SKM-1 (cell line): Measurements from ENCODE around the gene P2RY11.

ENCODE experiments used
- DNase-seq: peaks from one replicate; lab custom pipeline; 2025; ENCODE audit not compliant: unreplicated experiment; lab: John Stamatoyannopoulos, UW

Gene P2RY11

DNA sequence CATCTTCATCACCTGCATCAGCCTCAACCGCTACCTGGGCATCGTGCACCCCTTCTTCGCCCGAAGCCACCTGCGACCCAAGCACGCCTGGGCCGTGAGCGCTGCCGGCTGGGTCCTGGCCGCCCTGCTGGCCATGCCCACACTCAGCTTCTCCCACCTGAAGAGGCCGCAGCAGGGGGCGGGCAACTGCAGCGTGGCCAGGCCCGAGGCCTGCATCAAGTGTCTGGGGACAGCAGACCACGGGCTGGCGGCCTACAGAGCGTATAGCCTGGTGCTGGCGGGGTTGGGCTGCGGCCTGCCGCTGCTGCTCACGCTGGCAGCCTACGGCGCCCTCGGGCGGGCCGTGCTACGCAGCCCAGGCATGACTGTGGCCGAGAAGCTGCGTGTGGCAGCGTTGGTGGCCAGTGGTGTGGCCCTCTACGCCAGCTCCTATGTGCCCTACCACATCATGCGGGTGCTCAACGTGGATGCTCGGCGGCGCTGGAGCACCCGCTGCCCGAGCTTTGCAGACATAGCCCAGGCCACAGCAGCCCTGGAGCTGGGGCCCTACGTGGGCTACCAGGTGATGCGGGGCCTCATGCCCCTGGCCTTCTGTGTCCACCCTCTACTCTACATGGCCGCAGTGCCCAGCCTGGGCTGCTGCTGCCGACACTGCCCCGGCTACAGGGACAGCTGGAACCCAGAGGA is 2.6 kb downstream of the P2RY11 start:
- no peak for DNase-seq

DNA sequence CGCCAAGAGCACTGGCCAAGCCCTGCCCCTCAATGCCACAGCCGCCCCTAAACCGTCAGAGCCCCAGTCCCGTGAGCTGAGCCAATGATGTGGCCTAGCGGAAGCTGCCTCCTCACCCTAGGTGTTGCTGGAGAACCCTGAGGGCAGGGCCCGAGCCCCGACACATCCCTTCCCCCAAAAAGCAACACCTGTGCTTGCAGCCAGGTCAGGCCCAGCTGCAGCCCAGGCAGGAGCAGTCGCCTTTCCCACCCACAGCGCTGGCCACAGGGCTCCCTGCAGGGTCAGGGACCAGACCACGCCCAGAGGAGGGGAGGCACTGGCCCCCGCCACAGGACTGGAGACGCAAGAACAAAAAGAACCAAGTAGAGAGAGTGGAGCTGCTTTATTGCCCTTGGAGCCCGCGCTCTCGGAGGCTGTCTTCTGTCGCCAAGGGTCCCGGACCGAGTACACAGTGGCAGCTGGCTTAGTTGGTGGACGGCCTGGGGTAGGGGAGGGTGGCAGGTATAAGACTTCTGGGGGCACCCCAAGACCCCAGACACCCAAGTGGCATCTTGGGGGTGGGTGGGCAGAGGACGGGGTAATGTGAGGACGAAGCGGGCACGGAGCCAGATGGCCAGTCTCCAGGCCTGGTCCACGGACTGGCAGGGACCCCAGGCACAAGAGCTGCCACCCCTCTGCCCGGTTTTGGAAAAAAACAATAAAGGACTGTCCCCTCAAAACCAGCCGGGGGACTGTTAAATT is 3.3 kb downstream of the P2RY11 start:
- no peak for DNase-seq

DNA sequence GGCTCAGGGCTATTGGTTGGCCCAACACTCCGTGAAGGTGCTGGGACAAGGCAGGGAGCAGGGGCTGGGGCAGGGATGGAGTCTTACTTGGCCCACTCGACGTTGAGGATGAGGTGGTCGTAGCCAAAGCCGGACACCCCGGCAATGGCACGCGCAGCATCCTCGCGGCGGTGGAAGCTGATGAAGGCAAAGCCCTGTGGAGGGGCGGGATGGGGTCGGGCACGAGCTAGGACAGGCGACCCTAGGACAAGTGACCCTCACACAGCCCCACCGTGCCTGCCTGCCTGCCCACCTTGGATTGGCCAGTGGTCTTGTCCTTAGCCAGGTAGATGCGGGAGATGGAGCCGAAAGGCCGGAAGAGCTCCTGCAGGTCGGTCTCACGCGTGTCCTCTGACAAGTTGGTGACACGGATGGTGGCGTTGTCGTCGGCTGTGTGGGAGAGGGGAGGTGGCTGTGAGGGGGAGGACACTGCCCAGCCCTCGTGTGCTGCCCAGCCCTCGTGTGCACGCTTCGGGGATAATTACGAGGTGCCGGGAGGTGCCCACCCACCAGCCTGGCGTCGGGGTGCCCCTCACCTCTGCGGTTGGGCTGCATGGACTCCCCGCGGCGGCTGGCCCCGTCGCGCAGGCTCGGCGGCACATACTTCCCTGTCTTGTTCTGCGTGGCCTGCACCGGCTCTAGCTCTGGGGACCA is 4.0 kb downstream of the P2RY11 start:
- DNase-seq, result no peak

DNA sequence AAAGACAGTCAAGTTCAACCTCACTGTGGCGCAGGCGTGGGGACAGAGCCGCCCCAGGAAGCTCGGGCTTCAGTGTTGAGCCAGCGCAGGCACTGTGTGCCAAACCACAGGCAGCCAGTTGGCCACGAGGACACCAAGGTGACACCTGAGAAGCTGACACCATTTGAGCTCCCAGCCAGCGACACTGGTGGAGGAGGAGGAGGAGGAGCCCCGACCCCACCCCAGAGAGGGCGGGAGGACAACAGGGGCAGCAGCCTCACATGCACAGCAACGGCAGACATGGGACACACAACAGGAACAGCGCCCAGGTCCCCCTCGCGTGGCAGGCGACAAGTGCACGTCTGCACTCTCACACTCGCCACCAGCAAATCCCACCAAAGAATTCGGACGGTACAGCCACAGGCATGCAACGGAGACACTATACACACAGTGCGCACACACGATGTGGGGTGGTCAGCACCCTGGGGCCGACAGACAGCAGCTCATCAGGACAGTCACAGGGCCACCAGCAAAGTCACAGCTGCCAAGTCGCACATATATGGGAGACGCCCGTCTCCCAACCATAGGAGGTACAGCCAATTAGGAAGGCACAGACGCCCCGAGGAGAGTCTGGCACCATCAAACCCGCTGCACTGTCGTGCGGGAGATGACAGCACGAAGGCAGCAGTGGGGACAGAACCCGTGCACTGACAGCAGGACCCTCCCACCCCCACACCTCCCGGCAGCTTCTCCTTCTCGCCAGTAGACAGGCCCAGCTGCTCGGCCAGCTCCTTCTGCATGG is 4.8 kb downstream of the P2RY11 start:
- DNase-seq, result no peak

- no peak for DNase-seq
Measured at GRCh38 chr19:10116866-10117616, 5.5 kb downstream of the P2RY11 start.

GRCh38 chr19:10118960-10119359 is 7.5 kb downstream of the P2RY11 start:
- DNase-seq, result no peak

- no peak for DNase-seq
Measured at GRCh38 chr19:10120538-10121189, 9.2 kb downstream of the P2RY11 start.

DNA sequence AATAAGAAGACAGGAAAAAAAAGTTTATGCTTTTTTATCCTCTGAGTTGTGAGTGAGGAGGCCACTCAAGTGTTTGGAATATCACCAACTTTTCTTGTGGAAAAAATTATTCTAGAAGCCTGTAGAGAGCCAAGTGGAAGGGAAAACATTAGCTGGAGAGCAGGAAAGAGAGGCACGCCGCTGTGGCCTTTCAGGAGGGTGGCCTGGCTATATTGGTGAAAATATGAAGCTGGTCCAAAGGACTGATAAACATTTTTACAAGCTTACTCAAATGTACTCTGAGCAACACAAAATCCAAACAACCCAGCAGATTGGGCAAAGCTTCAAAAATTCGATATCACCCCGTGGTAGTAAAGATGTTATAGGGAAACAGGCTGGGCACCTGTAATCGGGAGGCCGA is 10.6 kb downstream of the P2RY11 start:
- DNase-seq, result no peak

DNA sequence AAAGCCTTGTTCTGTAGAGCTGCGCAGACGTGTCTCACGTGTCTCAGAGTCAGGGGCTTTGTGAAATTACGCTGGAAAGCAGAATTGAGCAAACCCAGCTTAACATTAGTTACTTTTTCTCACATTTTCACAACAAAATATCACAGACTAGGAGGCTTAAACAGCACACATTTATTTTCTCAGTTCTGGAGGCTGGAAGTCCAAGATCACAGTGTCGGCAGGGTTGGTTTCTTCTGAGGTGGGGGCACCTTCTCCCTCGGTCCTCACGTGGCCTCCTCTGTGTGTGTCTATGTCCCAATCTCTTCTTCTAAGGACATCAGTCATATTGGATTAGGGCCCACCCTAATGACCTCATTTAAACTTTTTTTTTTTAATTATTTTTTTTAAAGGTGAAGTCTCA is 12.9 kb downstream of the P2RY11 start:
- no peak for DNase-seq

GRCh38 chr19:10126213-10126639 is 14.7 kb downstream of the P2RY11 start:
- peak; percentile 65 for DNase-seq

GRCh38 chr19:10132905-10133304 is 21.4 kb downstream of the P2RY11 start:
- no peak for DNase-seq

DNA sequence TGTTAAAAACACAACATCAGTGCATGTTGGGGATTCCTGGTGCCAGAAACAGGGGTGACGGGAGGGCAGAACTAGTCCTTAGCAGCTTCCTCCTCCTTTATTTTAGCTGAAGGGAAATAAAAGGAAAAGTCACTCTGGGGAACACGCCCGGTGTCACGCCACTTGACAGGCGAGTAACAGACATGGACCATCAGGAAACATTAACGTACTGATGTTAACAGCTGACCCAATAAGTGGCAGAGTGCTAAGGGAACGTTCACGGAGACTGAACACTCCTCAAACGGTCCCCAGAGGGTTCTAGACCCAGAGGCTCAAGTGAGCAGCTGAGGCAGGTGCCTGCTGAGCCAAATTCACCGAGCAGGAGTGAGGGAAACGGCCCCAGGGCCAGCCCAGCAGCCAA is 22.1 kb downstream of the P2RY11 start:
- no peak for DNase-seq

DNA sequence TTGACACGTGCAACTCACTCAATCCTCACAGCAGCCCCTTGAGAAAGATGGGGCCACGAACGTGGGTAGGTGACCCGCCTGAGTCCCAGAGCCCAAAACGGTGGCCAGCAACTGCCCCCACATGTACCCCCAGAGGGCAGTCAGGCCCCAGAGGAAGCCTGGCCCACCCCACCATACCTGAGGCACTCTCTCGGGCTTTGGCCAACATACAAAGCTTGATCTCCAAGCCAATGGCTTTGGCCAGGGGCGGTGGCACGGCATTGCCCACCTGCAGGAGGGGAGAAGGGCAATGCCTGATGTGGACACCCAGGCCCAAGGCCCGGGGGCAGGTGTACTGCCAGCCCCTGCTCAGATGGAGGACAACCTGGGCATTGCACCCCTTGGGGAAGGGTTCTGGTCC is 22.5 kb downstream of the P2RY11 start:
- DNase-seq, result no peak

GRCh38 chr19:10135551-10136334 is 24.2 kb downstream of the P2RY11 start:
- DNase-seq, result no peak

DNA sequence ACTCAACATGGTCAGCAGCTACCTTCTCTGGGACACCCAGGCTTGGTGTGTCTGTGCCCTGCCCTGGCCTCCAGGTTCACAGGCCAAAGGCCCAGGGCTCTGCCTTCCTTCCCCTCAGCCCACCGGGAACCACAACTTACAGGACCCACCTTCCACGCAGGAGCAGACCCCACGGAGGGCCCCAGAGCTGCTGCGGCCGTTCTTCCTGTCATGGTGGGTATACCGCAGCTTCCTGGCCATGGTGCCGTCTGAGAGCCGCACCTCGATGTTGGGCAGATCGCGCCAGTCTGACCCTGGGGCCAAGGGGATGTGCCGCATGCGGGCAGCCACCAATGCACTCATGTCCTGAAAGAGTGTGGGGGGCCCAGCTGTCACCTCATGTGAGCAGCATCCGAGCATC is 25.4 kb downstream of the P2RY11 start:
- no peak for DNase-seq

DNA sequence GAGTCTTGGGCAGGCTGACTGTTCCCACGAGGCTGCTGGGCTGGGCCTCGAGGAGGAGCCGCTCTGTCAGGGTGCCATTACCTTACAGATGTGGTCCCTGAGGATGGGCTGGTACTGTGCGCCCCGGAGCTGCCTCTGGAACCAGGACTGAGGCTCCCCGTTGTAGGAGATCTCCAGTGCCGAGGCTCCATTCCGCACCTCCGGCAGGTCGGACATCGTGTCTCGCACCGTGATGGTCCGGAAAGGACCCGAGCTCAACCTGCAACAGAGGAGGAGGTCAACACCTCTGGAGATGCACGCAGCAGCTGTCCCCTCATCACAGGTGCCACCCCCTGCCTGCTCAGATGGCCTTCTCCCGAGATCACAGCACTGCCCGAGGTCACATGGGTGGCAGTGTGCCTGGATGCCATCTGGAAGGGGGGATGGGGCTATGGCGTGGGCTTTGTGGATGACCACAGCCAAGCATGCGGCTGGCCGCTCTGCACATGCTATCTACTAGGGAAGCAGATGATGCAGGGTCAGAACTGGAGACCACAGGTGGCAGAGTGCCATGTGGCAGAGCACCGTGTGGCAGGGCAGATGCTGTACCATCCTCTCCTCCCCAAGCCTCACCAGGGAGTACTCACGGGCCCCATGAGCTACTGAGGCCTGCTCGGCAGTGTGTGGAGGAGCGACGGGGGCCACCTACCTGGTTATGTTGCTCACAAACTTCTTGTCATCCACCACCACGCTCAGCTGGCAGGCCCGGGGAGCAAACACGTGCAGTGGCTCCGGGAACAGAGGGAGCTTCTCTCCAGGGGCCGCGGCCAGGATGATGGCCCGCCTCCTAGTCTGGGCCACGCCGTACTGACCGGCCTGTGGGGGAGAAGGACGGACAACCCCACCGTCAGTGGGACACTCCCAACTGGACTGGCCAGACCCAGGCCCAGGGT is 26.5 kb downstream of the P2RY11 start:
- DNase-seq, result no peak

DNA sequence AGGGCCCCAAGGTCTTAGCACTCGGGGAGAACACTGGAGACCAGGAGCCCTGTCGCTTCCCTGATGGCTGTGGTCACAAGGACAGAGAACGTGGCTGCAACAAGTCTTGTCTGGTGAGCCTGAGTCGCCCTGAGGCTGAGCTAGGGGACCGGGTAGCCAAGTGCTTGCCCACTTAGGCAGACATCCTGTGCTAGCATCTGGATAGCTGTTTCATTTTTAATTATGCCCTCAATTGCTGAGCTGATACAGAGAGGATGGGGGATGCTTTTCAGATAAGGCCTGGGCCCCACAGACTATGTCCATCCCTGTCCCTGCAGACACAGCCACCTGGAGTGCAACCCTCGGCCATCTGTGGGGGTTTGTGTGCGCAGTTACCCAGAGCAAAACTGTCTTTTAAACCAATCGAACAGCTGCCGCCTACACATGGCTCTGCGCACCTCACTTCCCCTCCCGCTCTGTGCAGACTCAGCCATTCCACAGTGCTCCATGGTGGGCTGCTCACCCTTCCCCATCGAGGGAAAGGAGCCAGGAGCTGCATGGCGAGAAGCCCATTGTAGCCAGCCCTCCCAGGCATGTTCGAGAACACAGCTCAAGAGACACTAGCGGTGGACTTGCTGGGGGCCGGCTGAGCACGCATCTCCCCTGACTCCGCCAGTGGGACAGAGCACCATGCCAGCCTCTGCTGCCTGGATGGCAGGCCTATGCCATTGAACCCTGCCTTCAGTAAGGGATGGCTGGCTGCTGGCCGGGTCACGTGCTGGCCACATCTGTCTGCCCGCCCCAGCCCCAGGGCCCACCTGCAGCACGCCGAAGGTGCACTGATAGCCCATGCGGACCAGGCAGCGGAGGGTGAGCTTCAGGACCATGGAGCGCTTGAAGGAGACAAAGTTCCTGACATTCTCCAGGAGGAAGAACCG is 27.6 kb downstream of the P2RY11 start:
- no peak for DNase-seq
